Measurements from ENCODE around the gene UTP3. TPM values are rescaled to one million over a fixed set of nuclear protein-coding genes. Genes with fewer than 3 reads are reported as not detected.
"Not testable (repeated sequence)": the region's sequence is repeated elsewhere in the genome, so short reads cannot be mapped to it uniquely, and the experiment has no call there.

UTP3 gene, protein sequence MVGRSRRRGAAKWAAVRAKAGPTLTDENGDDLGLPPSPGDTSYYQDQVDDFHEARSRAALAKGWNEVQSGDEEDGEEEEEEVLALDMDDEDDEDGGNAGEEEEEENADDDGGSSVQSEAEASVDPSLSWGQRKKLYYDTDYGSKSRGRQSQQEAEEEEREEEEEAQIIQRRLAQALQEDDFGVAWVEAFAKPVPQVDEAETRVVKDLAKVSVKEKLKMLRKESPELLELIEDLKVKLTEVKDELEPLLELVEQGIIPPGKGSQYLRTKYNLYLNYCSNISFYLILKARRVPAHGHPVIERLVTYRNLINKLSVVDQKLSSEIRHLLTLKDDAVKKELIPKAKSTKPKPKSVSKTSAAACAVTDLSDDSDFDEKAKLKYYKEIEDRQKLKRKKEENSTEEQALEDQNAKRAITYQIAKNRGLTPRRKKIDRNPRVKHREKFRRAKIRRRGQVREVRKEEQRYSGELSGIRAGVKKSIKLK
- 10 to 100 TPM; 49.2 to 54.8 (median 51.4) TPM for total RNA-seq

GRCh38 chr4:70687821-70688794 lies at the start of gene UTP3:
Gene UTP3, plus strand, starts transcription at chr4:70688532. Its CDS starts 146 bp downstream, at chr4:70688678.
- H3K27me3 Mint-ChIP-seq (ENCODE audit: low read depth), result no peaks in the 10 kb centered on the region
- DNase-seq (peak; percentile 92), ATAC-seq (peak; percentile 93)
- peaks cover 33% of the 10 kb centered on the region for H3K4me1 Mint-ChIP-seq (ENCODE audit: low read depth)
- H3K9me3 Mint-ChIP-seq, result peaks cover 3% of the 10 kb centered on the region
- peaks cover 26% of the 10 kb centered on the region for H3K36me3 Mint-ChIP-seq (ENCODE audit: insufficient read depth)
- peak within 1 kb of the TSS; percentile 99 for H3K4me3 Mint-ChIP-seq

DNA sequence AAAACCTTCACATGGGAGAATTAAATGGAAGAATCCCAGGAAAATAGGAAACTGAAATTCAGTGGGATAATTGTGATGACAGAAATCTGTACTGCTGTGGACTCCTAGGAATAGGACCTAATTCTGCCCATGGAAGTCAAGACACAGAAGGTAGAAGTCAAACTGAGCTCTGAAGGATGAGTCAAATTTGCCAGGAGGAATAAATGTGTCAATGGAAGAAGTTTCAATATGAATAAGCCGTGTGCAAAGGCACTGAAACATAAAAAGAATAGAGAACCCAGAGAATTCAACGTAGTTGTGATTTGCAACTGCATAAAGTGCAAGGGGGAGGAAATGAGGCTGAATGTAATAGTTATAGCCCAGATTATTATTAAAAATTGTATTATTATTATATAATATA lies 48.1 kb upstream of the UTP3 start:
- H3K27me3 Mint-ChIP-seq (ENCODE audit: low read depth), result no peaks in the 10 kb centered on the region
- no peak for ATAC-seq
- no peaks in the 10 kb centered on the region for H3K36me3 Mint-ChIP-seq (ENCODE audit: insufficient read depth)
- DNase-seq, result no peak
- no peak overlapping the region for H3K4me3 Mint-ChIP-seq
- H3K9me3 Mint-ChIP-seq, result no peaks in the 10 kb centered on the region
- H3K4me1 Mint-ChIP-seq (ENCODE audit: low read depth), result peaks cover 2% of the 10 kb centered on the region

GRCh38 chr4:70650741-70651140 lies 37.6 kb upstream of the UTP3 start:
- not testable (repeated sequence) for ATAC-seq; H3K4me1 Mint-ChIP-seq (ENCODE audit: low read depth); H3K9me3 Mint-ChIP-seq; H3K4me3 Mint-ChIP-seq; H3K27me3 Mint-ChIP-seq (ENCODE audit: low read depth); H3K36me3 Mint-ChIP-seq (ENCODE audit: insufficient read depth); DNase-seq

DNA sequence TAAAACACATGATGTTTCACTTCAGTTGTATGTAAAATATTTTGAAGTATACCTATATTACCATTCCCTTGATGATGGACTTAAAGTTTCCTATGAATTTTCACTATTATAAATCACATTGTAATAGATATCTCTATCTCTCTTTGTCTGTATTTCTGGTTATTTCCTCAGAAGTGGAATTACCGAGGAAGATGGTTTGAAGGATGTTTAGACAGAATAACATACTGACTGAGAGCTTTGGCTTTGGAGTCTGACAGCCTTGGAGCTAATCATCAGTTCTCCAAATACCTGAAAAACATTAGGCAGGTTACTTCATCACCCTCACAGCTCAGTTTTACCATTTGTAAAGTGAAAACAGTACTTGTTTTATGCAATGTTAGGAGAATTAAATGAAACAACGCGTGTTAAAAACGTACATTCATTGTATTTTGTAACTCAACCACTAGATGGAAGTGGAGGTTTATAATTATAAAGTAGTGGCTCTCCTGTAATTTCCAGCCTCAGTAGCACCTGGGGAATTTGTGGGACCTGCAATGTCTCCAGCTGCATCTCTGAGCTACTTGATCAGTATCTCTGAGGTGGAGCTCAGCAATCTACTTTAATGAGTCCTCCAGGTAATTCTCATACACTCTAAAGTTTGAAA lies 36.3 kb upstream of the UTP3 start:
- DNase-seq, result no peak
- peak; percentile 32 to 48 for ATAC-seq
- no peaks in the 10 kb centered on the region for H3K4me1 Mint-ChIP-seq (ENCODE audit: low read depth)

DNA sequence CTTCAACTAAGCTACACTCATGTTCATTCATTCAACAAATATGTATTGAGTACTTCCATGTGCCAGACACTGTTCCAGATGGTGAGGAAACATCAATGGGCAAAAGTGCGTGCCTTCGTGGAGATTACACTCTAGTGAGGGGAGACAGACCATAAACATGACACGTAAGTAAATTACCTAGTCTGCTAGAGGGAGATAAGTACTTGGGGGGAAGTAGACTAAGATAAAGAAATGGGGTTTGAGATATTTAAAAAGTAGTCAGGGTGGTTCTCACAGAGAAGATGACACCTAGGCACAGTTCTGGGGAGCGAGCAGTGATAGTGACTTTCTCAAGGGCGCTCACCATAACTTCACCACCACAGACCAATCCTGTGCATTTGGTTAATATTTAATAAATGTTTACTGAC lies 33.7 kb upstream of the UTP3 start:
- ATAC-seq (no peak), DNase-seq (no peak)
- H3K4me3 Mint-ChIP-seq, result no peak overlapping the region
- no peaks in the 10 kb centered on the region for H3K4me1 Mint-ChIP-seq (ENCODE audit: low read depth)
- H3K27me3 Mint-ChIP-seq (ENCODE audit: low read depth), result no peaks in the 10 kb centered on the region
- no peaks in the 10 kb centered on the region for H3K9me3 Mint-ChIP-seq
- H3K36me3 Mint-ChIP-seq (ENCODE audit: insufficient read depth), result no peaks in the 10 kb centered on the region

More for the DNA sequence above, 36.3 kb upstream of the UTP3 start:
- no peaks in the 10 kb centered on the region for H3K36me3 Mint-ChIP-seq (ENCODE audit: insufficient read depth)
- no peaks in the 10 kb centered on the region for H3K9me3 Mint-ChIP-seq
- no peak overlapping the region for H3K4me3 Mint-ChIP-seq
- no peaks in the 10 kb centered on the region for H3K27me3 Mint-ChIP-seq (ENCODE audit: low read depth)

DNA sequence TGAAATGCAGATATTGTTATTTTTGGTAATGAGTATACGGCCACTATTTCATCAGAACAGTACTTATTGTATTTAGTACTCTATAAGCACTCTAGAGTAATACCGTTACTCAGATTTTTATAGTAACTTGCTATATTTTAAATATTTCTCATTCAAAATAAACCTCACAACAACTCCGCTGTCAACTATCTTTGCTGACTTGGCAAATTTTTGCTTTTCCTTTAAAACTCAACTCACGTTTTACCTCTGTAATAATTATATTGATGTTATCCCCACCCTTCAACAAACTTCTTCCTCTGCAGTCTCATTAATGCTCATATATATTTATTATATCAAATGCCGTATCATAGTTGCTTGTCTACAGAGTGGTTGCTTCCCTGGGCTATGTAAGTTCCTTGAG lies 31.0 kb upstream of the UTP3 start:
- DNase-seq, result no peak
- ATAC-seq, result no peak
- Mint-ChIP-seq H3K9me3 (no peaks in the 10 kb centered on the region), H3K4me1 (ENCODE audit: low read depth) (no peaks in the 10 kb centered on the region), H3K27me3 (ENCODE audit: low read depth) (no peaks in the 10 kb centered on the region), H3K4me3 (no peak overlapping the region), H3K36me3 (ENCODE audit: insufficient read depth) (no peaks in the 10 kb centered on the region)

DNA sequence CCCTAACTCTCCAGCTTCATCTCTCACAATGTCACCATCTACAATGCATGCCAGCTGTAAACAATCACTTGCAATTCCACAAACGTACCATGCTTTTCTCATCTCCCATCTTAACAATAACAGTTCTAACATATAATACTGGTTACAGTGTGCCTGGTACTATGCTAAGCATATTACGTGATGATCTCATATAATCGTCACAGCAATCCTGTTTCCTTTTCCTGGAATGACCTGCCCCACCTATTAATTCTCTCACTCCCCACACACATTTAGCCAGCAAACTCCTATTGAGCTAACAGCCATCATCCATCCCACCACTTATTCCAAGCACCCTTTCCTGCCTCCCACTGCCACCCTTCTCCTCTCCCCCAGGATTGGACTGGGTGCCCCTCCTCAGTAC lies 29.9 kb upstream of the UTP3 start:
- no peaks in the 10 kb centered on the region for H3K36me3 Mint-ChIP-seq (ENCODE audit: insufficient read depth)
- DNase-seq (no peak), ATAC-seq (no peak)
- no peak overlapping the region for H3K4me3 Mint-ChIP-seq
- H3K9me3 Mint-ChIP-seq, result no peaks in the 10 kb centered on the region
- H3K27me3 Mint-ChIP-seq (ENCODE audit: low read depth), result no peaks in the 10 kb centered on the region
- no peaks in the 10 kb centered on the region for H3K4me1 Mint-ChIP-seq (ENCODE audit: low read depth)

DNA sequence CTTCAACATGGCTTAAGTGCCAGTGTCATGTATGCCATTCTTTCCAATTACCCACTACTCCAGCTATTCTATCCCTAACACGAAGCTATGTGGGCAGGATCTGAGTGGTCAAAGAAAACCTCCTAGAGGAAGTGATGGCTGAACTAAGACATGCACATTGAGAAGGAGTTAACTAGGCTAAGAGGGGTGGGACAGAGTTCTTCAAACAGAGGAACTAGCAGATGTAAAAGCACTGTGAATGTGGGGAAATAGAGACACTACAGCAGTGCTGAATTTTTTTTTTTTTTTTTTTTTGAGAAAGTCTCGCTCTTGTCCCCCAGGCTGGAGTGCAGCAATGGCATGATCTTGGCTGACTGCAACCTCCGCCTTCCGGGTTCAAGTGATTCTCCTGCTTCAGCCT lies 28.2 kb upstream of the UTP3 start:
- Mint-ChIP-seq H3K36me3 (ENCODE audit: insufficient read depth) (no peaks in the 10 kb centered on the region), H3K4me3 (no peak overlapping the region), H3K27me3 (ENCODE audit: low read depth) (no peaks in the 10 kb centered on the region), H3K4me1 (ENCODE audit: low read depth) (no peaks in the 10 kb centered on the region), H3K9me3 (no peaks in the 10 kb centered on the region)
- no peak for DNase-seq
- ATAC-seq, result no peak

- ATAC-seq, result peak; percentile 27 to 32
Measured at GRCh38 chr4:70661309-70661922, 26.9 kb upstream of the UTP3 start.

GRCh38 chr4:70666369-70666768 lies 22.0 kb upstream of the UTP3 start, which contains the start of gene JCHAIN:
Gene JCHAIN, minus strand, starts transcription at chr4:70666508. Its CDS starts 18 bp downstream, at chr4:70666490.
- DNase-seq (no peak), ATAC-seq (no peak)
- Mint-ChIP-seq H3K36me3 (ENCODE audit: insufficient read depth) (no peaks in the 10 kb centered on the region), H3K4me3 (no peak within 1 kb of the TSS), H3K9me3 (no peaks in the 10 kb centered on the region), H3K27me3 (ENCODE audit: low read depth) (no peaks in the 10 kb centered on the region), H3K4me1 (ENCODE audit: low read depth) (no peaks in the 10 kb centered on the region)

More at GRCh38 chr4:70661309-70661922, 26.9 kb upstream of the UTP3 start:
- not testable (repeated sequence) for H3K27me3 Mint-ChIP-seq (ENCODE audit: low read depth); H3K9me3 Mint-ChIP-seq; H3K36me3 Mint-ChIP-seq (ENCODE audit: insufficient read depth); DNase-seq; H3K4me3 Mint-ChIP-seq; H3K4me1 Mint-ChIP-seq (ENCODE audit: low read depth)

GRCh38 chr4:70667740-70668535 lies 20.4 kb upstream of the UTP3 start:
- no peaks in the 10 kb centered on the region for H3K27me3 Mint-ChIP-seq (ENCODE audit: low read depth)
- H3K9me3 Mint-ChIP-seq, result no peaks in the 10 kb centered on the region
- H3K4me3 Mint-ChIP-seq, result no peak overlapping the region
- no peaks in the 10 kb centered on the region for H3K36me3 Mint-ChIP-seq (ENCODE audit: insufficient read depth)
- no peak for ATAC-seq
- H3K4me1 Mint-ChIP-seq (ENCODE audit: low read depth), result no peaks in the 10 kb centered on the region
- no peak for DNase-seq

DNA sequence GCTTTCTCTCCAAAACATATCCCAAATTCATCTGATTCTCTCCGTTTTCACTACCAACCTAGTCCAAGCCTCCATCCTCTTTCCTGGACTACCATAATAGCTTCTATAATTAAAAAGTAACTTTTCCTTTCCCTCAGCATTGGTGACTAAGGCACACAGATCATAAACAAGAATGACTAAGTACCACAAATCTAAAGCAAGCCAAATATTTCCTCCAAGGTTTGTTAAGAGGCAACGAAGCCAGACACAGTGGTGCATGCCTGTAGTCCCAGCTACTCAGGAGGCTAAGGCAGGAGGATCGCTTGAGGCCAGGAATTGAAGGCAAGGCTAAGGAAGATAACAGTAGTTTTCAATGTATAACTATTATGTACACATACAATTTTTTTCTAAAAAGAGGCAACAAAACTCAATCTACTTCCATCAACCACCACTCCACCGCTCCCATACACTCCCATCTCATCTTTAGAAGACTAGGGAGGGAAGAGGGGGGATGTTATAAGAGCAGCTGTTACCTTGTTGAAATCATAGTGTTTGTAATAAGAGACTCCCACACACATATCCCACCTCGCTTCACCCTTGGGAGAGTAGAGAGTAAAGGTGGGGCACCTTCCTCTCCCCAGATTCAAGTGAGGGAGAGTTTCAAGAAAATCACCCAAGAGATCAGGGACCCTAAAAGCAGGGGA lies 17.9 kb upstream of the UTP3 start:
- H3K9me3 Mint-ChIP-seq, result no peaks in the 10 kb centered on the region
- ATAC-seq (no peak), DNase-seq (no peak)
- H3K27me3 Mint-ChIP-seq (ENCODE audit: low read depth), result no peaks in the 10 kb centered on the region
- no peaks in the 10 kb centered on the region for H3K4me1 Mint-ChIP-seq (ENCODE audit: low read depth)
- H3K4me3 Mint-ChIP-seq, result no peak overlapping the region
- no peaks in the 10 kb centered on the region for H3K36me3 Mint-ChIP-seq (ENCODE audit: insufficient read depth)

GRCh38 chr4:70671091-70671490 lies 17.2 kb upstream of the UTP3 start:
- no peak for ATAC-seq
- H3K4me3 Mint-ChIP-seq, result no peak overlapping the region

More at GRCh38 chr4:70671091-70671490, 17.2 kb upstream of the UTP3 start:
- Mint-ChIP-seq H3K4me1 (ENCODE audit: low read depth) (no peaks in the 10 kb centered on the region), H3K27me3 (ENCODE audit: low read depth) (peaks cover 3% of the 10 kb centered on the region), H3K36me3 (ENCODE audit: insufficient read depth) (no peaks in the 10 kb centered on the region), H3K9me3 (no peaks in the 10 kb centered on the region)
- DNase-seq, result no peak
